ENCODE data around the gene GRID2. TPM values are rescaled to one million over a fixed set of nuclear protein-coding genes. Genes with fewer than 3 reads are reported as not detected.
A peak's percentile ranks its signal among the peaks of the same experiment; 100 is the strongest.

GRID2 gene
- total RNA-seq, 1 donor from 2014 or later: 0.17 TPM

- Histone ChIP-seq H3K27ac (no peak overlapping the region), H2AFZ (replicated peaks) (peak overlapping the region; percentile 39), H3K9ac (no peak overlapping the region), H3K79me2 (ENCODE audit: low read depth) (no peaks in the 10 kb centered on the region), H3K36me3 (no peaks in the 10 kb centered on the region), H3K9me3 (ENCODE audit: low read depth) (no peaks in the 10 kb centered on the region), H3K4me2 (no peak overlapping the region), H3K4me3 (no peak overlapping the region), H3K27me3 (no peaks in the 10 kb centered on the region), H3K4me1 (no peaks in the 10 kb centered on the region), H3F3A (ENCODE audit: low read depth) (no peaks in the 10 kb centered on the region), H4K20me1 (ENCODE audit: low read depth) (no peaks in the 10 kb centered on the region)
- TF ChIP-seq EZH2phosphoT487 (IDR thresholded peaks at IDR 0.05) (no peak), EZH2 (IDR thresholded peaks at IDR 0.05) (no peak), CTCF (IDR thresholded peaks at IDR 0.05) (no peak)
- Mint-ChIP-seq H3K36me3 (no peaks in the 10 kb centered on the region), H3K9me3 (no peaks in the 10 kb centered on the region), H3K27me3 (ENCODE audit: insufficient read depth, low read depth) (no peaks in the 10 kb centered on the region), H3K4me3 (no peak overlapping the region), H3K27ac (no peak overlapping the region), H3K4me1 (no peaks in the 10 kb centered on the region)
- DNase-seq (ENCODE audit: low spot score): no peak
These were observed 581.9 kb downstream of the GRID2 start for GRCh38 chr4:92885632-92886031.

DNA sequence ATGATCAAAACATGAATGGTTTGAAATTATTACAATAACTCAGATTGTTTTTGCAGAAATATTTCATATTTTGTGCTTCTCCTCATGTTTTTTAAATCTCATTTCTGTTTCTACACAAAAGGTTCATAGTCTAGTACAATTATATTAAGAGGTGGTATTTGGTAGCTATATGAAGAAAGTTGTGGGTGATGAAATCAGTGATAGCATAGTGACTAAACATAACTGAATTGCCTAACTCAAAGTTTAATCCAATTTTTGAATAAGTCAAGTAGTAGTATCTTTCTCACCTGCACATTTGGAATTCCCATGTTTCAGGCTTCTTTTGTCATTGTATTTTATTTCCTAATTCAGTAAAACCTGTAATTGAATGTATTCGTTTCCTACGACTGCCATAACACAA is 648.7 kb downstream of the GRID2 start:
- no peak for DNase-seq (ENCODE audit: low spot score)
- H3K27me3 ChIP-seq: no peaks in the 10 kb centered on the region
- no peaks in the 10 kb centered on the region for H3K79me2 ChIP-seq (ENCODE audit: low read depth)
- no peak overlapping the region for H3K27ac ChIP-seq
- H3K36me3 Mint-ChIP-seq: no peaks in the 10 kb centered on the region
- TF ChIP-seq EZH2 (IDR thresholded peaks at IDR 0.05) (no peak), CTCF (IDR thresholded peaks at IDR 0.05) (no peak), EZH2phosphoT487 (IDR thresholded peaks at IDR 0.05) (no peak)
- H4K20me1 ChIP-seq (ENCODE audit: low read depth): no peaks in the 10 kb centered on the region
- H3K27ac Mint-ChIP-seq: no peak overlapping the region
- no peaks in the 10 kb centered on the region for H3K4me1 Mint-ChIP-seq
- H3K4me3 Mint-ChIP-seq: no peak overlapping the region
- H3K4me1 ChIP-seq: no peaks in the 10 kb centered on the region
- no peaks in the 10 kb centered on the region for H3K27me3 Mint-ChIP-seq (ENCODE audit: insufficient read depth, low read depth)
- H3F3A ChIP-seq (ENCODE audit: low read depth): no peaks in the 10 kb centered on the region
- no peak overlapping the region for H3K9ac ChIP-seq
- no peaks in the 10 kb centered on the region for H3K36me3 ChIP-seq
- H3K4me2 ChIP-seq: no peak overlapping the region
- H3K9me3 ChIP-seq (ENCODE audit: low read depth): no peaks in the 10 kb centered on the region
- H2AFZ ChIP-seq (replicated peaks): peak overlapping the region; percentile 51
- no peak overlapping the region for H3K4me3 ChIP-seq
- H3K9me3 Mint-ChIP-seq: no peaks in the 10 kb centered on the region

GRCh38 chr4:92952897-92953296 is 649.1 kb downstream of the GRID2 start:
- Mint-ChIP-seq H3K27ac (no peak overlapping the region), H3K9me3 (no peaks in the 10 kb centered on the region), H3K4me3 (no peak overlapping the region), H3K4me1 (no peaks in the 10 kb centered on the region), H3K36me3 (no peaks in the 10 kb centered on the region), H3K27me3 (ENCODE audit: insufficient read depth, low read depth) (no peaks in the 10 kb centered on the region)
- H4K20me1 ChIP-seq (ENCODE audit: low read depth): no peaks in the 10 kb centered on the region
- TF ChIP-seq CTCF (IDR thresholded peaks at IDR 0.05) (no peak), EZH2 (IDR thresholded peaks at IDR 0.05) (no peak)
- no peaks in the 10 kb centered on the region for H3K4me1 ChIP-seq
- no peak overlapping the region for H3K4me3 ChIP-seq
- DNase-seq (ENCODE audit: low spot score): no peak
- H3K36me3 ChIP-seq: no peaks in the 10 kb centered on the region
- no peak overlapping the region for H3K27ac ChIP-seq
- no peaks in the 10 kb centered on the region for H3F3A ChIP-seq (ENCODE audit: low read depth)
- no peaks in the 10 kb centered on the region for H3K79me2 ChIP-seq (ENCODE audit: low read depth)
- no peak overlapping the region for H3K4me2 ChIP-seq
- H2AFZ ChIP-seq (replicated peaks): peak overlapping the region; percentile 51
- H3K9ac ChIP-seq: no peak overlapping the region
- no peaks in the 10 kb centered on the region for H3K27me3 ChIP-seq
- no peaks in the 10 kb centered on the region for H3K9me3 ChIP-seq (ENCODE audit: low read depth)

DNA sequence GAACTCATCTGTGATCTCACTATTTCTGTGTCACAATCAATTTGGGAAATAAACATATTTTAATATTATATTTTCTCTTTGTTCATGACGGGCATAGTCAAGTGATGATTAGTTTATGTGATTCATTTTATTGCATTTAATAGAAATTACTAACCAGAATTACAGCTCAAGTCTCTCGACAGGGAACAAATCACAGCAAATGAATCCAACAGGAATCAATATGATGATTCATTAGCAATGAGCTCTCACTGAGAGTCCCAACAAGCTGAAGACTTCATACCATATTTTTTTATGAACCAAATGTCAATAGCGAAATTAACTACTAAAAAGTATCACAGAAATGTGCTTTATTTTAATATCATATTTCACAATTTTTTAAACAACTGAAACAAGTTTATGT is 649.7 kb downstream of the GRID2 start:
- H3K4me1 Mint-ChIP-seq: no peaks in the 10 kb centered on the region
- no peaks in the 10 kb centered on the region for H3K79me2 ChIP-seq (ENCODE audit: low read depth)
- no peak overlapping the region for H3K27ac Mint-ChIP-seq
- no peaks in the 10 kb centered on the region for H3K27me3 Mint-ChIP-seq (ENCODE audit: insufficient read depth, low read depth)
- no peaks in the 10 kb centered on the region for H3F3A ChIP-seq (ENCODE audit: low read depth)
- no peaks in the 10 kb centered on the region for H3K36me3 Mint-ChIP-seq
- H3K27ac ChIP-seq: no peak overlapping the region
- no peaks in the 10 kb centered on the region for H3K9me3 ChIP-seq (ENCODE audit: low read depth)
- H3K4me3 Mint-ChIP-seq: no peak overlapping the region
- H3K4me2 ChIP-seq: no peak overlapping the region
- no peaks in the 10 kb centered on the region for H3K27me3 ChIP-seq
- TF ChIP-seq EZH2 (IDR thresholded peaks at IDR 0.05): no peak
- no peak for TF ChIP-seq CTCF (IDR thresholded peaks at IDR 0.05)
- no peak for TF ChIP-seq EZH2phosphoT487 (IDR thresholded peaks at IDR 0.05)
- no peak overlapping the region for H3K9ac ChIP-seq
- no peak overlapping the region for H2AFZ ChIP-seq (replicated peaks)
- H3K4me1 ChIP-seq: no peaks in the 10 kb centered on the region
- H4K20me1 ChIP-seq (ENCODE audit: low read depth): no peaks in the 10 kb centered on the region
- H3K4me3 ChIP-seq: no peak overlapping the region
- H3K9me3 Mint-ChIP-seq: no peaks in the 10 kb centered on the region
- DNase-seq (ENCODE audit: low spot score): no peak
- no peaks in the 10 kb centered on the region for H3K36me3 ChIP-seq
